K562 (cell line): ENCODE results near the gene G6PC3. TPM values are rescaled to one million over a fixed set of nuclear protein-coding genes. Genes with fewer than 3 reads are reported as not detected.
A peak's percentile ranks its signal among the peaks of the same experiment; 100 is the strongest.

ENCODE experiments used
- HNRNPH1 ChIP-seq: fragments of 200-400 bp; formaldehyde crosslinking; optimal IDR thresholded peaks from 2 replicates; pipeline ENCODE3; 2017; ENCODE audit warnings: low read depth, mild to moderate bottlenecking, low read length, moderate library complexity
- KDM4B ChIP-seq, 2 experiments: fragments of 450-650 bp in 1 of 2; sonication (generic) in 1 of 2; IDR thresholded peaks; 2 replicates each; pipeline ENCODE4 v1.6.1; 2016 to 2017; ENCODE audit warnings: borderline replicate concordance in 2 of 2, antibody characterized with exemption in 1 of 2, low read depth in 1 of 2, mild to moderate bottlenecking in 1 of 2
- PML ChIP-seq: IDR thresholded peaks from 2 replicates; pipeline ENCODE4 v1.6.1; 2012; ENCODE audit warnings: low read length, inconsistent platforms
- RB1 ChIP-seq: fragments of 450-650 bp; IDR thresholded peaks from 2 replicates; pipeline ENCODE4 v1.6.1; 2017; ENCODE audit warnings: low read depth, mild to moderate bottlenecking
- RCOR1 ChIP-seq, 2 experiments: IDR thresholded peaks; 2 replicates each; pipeline ENCODE4 v1.6.1; 2012; ENCODE audit warnings: low read depth in 2 of 2, low read length in 2 of 2, borderline replicate concordance in 1 of 2, improper control_type of control experiment in 1 of 2
- SETDB1 ChIP-seq: IDR thresholded peaks from one replicate; pipeline ENCODE4 v1.6.1; 2012; ENCODE audit warnings: low read length, control low read depth, inconsistent platforms
- SMARCC2 ChIP-seq: fragments of 450-650 bp; IDR thresholded peaks from 2 replicates; pipeline ENCODE4 v1.6.1; 2017; ENCODE audit warnings: antibody characterized with exemption, moderate library complexity, mild to moderate bottlenecking, low read depth
- TAF7 ChIP-seq: fragments of 450-650 bp; IDR thresholded peaks from 2 replicates; pipeline ENCODE4 v1.6.1; 2016; ENCODE audit warnings: missing genetic modification characterization, missing compliant biosample characterization
- ZMIZ1 ChIP-seq, 2 experiments: fragments of 150-350 bp in 1 of 2; IDR thresholded peaks; 2 replicates each; pipeline ENCODE4 v1.6.1; 2012 to 2016; ENCODE audit warnings: low read depth in 2 of 2, low read length in 2 of 2, mild to moderate bottlenecking in 1 of 2, moderate library complexity in 1 of 2
- ZNF830 ChIP-seq: fragments of 250-450 bp; sonication (Bioruptor Pico); IDR thresholded peaks from 2 replicates; pipeline ENCODE4 v1.5.0; 2021; ENCODE audit warnings: mild to moderate bottlenecking
- polyA plus RNA-seq, 8 experiments: library from polyadenylated mRNA; depleted of rRNA in 4 of 8; stranded (reverse) in 5 of 8; unstranded in 3 of 8; fragments of >200 nt; fragmentation: Nextera tagmentation in 2 of 8; fragmentation: Illumina TruSeq in 1 of 8; extraction: Ambion mirVana in 2 of 8; extraction: Trizol in 1 of 8; gene quantifications; 2 replicates each; pipeline versions ENCODE4 v1.2.1 to v1.2.3, GENCODE V29; 2011 to 2014; ENCODE audit warnings: inconsistent platforms in 1 of 8, missing spikeins in 1 of 8
- total RNA-seq, 7 experiments: library from RNA; depleted of rRNA in 6 of 7; stranded (reverse); fragments of >200 nt in 6 of 7; fragmentation: Illumina TruSeq in 2 of 7; extraction: Trizol in 2 of 7; gene quantifications; 2 replicates each; pipeline versions ENCODE4 v1.2.1 to v1.2.3, GENCODE V29; 2011 to 2021; ENCODE audit warnings: low replicate concordance in 1 of 7
- TF ChIP-seq, protein P1 (sequence below): fragments of 450-650 bp; IDR thresholded peaks from 2 replicates; pipeline ENCODE4 v1.6.1; 2016; ENCODE audit warnings: low read depth
- TF ChIP-seq, protein P2 (sequence below): fragments of 450-650 bp; IDR thresholded peaks from 2 replicates; pipeline ENCODE4 v1.6.1; 2017; ENCODE audit warnings: mild to moderate bottlenecking, moderate library complexity

The G6PC3 gene
- total and polyA plus RNA-seq, 9 of the 15 experiments (the other 6 are each of a cell fraction or from before 2014, with no cell fraction given): 10.4 to 57.8 (median 31.1) TPM

GRCh38 chr17:44086364-44087311 lies 16.1 kb downstream of the G6PC3 start (continued):
- TF ChIP-seq, protein P1, sequence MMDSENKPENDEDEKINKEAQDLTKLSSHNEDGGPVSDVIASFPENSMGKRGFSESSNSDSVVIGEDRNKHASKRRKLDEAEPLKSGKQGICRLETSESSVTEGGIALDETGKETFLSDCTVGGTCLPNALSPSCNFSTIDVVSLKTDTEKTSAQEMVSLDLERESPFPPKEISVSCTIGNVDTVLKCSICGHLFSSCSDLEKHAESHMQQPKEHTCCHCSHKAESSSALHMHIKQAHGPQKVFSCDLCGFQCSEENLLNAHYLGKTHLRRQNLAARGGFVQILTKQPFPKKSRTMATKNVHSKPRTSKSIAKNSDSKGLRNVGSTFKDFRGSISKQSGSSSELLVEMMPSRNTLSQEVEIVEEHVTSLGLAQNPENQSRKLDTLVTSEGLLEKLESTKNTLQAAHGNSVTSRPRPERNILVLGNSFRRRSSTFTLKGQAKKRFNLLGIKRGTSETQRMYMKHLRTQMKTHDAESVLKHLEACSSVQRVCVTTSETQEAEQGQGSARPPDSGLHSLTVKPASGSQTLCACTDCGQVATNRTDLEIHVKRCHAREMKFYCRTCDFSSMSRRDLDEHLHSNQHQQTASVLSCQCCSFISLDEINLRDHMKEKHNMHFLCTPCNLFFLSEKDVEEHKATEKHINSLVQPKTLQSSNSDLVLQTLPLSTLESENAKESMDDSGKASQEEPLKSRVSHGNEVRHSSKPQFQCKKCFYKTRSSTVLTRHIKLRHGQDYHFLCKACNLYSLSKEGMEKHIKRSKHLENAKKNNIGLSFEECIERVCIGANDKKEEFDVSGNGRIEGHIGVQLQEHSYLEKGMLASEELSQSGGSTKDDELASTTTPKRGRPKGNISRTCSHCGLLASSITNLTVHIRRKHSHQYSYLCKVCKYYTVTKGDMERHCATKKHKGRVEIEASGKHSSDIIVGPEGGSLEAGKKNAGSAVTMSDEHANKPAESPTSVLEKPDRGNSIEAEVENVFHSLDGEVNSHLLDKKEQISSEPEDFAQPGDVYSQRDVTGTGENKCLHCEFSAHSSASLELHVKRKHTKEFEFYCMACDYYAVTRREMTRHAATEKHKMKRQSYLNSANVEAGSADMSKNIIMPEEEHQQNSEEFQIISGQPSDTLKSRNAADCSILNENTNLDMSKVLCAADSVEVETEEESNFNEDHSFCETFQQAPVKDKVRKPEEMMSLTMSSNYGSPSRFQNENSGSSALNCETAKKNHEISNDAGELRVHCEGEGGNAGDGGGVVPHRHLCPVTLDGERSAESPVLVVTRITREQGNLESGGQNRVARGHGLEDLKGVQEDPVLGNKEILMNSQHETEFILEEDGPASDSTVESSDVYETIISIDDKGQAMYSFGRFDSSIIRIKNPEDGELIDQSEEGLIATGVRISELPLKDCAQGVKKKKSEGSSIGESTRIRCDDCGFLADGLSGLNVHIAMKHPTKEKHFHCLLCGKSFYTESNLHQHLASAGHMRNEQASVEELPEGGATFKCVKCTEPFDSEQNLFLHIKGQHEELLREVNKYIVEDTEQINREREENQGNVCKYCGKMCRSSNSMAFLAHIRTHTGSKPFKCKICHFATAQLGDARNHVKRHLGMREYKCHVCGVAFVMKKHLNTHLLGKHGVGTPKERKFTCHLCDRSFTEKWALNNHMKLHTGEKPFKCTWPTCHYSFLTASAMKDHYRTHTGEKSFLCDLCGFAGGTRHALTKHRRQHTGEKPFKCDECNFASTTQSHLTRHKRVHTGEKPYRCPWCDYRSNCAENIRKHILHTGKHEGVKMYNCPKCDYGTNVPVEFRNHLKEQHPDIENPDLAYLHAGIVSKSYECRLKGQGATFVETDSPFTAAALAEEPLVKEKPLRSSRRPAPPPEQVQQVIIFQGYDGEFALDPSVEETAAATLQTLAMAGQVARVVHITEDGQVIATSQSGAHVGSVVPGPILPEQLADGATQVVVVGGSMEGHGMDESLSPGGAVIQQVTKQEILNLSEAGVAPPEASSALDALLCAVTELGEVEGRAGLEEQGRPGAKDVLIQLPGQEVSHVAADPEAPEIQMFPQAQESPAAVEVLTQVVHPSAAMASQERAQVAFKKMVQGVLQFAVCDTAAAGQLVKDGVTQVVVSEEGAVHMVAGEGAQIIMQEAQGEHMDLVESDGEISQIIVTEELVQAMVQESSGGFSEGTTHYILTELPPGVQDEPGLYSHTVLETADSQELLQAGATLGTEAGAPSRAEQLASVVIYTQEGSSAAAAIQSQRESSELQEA: no peak
- TF ChIP-seq SMARCC2: no peak
- TF ChIP-seq RCOR1 (IDR thresholded peaks at IDR 0.05; ENCODE audit: borderline replicate concordance in 1 of 2, low read depth in 2 of 2, low read length in 2 of 2): peak in 1 of 2 experiments; percentile 84; a peak in 2 of 4 replicates
- no peak for TF ChIP-seq TAF7 (tag)
- no peak for TF ChIP-seq ZMIZ1 (IDR thresholded peaks at IDR 0.05; ENCODE audit: low read depth in 2 of 2, low read length in 2 of 2)
- TF ChIP-seq, protein P2, sequence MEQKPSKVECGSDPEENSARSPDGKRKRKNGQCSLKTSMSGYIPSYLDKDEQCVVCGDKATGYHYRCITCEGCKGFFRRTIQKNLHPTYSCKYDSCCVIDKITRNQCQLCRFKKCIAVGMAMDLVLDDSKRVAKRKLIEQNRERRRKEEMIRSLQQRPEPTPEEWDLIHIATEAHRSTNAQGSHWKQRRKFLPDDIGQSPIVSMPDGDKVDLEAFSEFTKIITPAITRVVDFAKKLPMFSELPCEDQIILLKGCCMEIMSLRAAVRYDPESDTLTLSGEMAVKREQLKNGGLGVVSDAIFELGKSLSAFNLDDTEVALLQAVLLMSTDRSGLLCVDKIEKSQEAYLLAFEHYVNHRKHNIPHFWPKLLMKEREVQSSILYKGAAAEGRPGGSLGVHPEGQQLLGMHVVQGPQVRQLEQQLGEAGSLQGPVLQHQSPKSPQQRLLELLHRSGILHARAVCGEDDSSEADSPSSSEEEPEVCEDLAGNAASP: no peak
- TF ChIP-seq RB1: no peak
- TF ChIP-seq HNRNPH1: no peak
- no peak for TF ChIP-seq PML
- TF ChIP-seq ZNF830 (CRISPR knock-in tag): no peak
- TF ChIP-seq SETDB1: no peak
- TF ChIP-seq KDM4B (IDR thresholded peaks at IDR 0.05; ENCODE audit: borderline replicate concordance in 2 of 2, low read depth in 1 of 2): no peak
